HepG2 (cell line): Measurements from ENCODE around the gene RANBP3. TPM values are rescaled to one million over a fixed set of nuclear protein-coding genes. Genes with fewer than 3 reads are reported as not detected.

Experiments
- ATF5 ChIP-seq: sonication (generic); formaldehyde crosslinking; IDR thresholded peaks from 2 replicates; pipeline ENCODE4 v1.4.0; 2020; ENCODE audit warnings: mild to moderate bottlenecking, low read depth, missing genetic modification reagents
- CSRNP1 ChIP-seq: sonication (generic); formaldehyde crosslinking; IDR thresholded peaks from 2 replicates; pipeline ENCODE4 v1.8.1; 2023; ENCODE audit warnings: mild to moderate bottlenecking, missing genetic modification reagents
- HNRNPLL ChIP-seq: fragments of 200-400 bp; formaldehyde crosslinking; IDR thresholded peaks from 2 replicates; pipeline ENCODE4 v1.6.1; 2017; ENCODE audit warnings: mild to moderate bottlenecking, low read depth, low read length; ENCODE audit not compliant: poor library complexity, severe bottlenecking
- LRRFIP1 ChIP-seq: sonication (generic); formaldehyde crosslinking; conservative IDR thresholded peaks from 2 replicates; pipeline ENCODE4 v1.4.0; 2020; ENCODE audit warnings: missing genetic modification reagents
- ZBTB40 ChIP-seq, 2 experiments: fragments of 450-650 bp in 1 of 2; sonication (generic) in 1 of 2; formaldehyde crosslinking in 1 of 2; IDR thresholded peaks; 2 replicates each; pipeline versions ENCODE4 v1.6.1 to v1.8.0; 2016 to 2022; ENCODE audit warnings: antibody characterized with exemption in 1 of 2, mild to moderate bottlenecking in 1 of 2, missing genetic modification reagents in 1 of 2
- ZFAT ChIP-seq: sonication (generic); formaldehyde crosslinking; conservative IDR thresholded peaks from 2 replicates; pipeline ENCODE4 v1.8.1; 2023; ENCODE audit warnings: missing genetic modification reagents, inconsistent platforms
- ZMYM4 ChIP-seq: sonication (generic); formaldehyde crosslinking; IDR thresholded peaks from 2 replicates; pipeline ENCODE4 v1.8.1; 2023; ENCODE audit warnings: mild to moderate bottlenecking, missing genetic modification reagents
- ZNF687 ChIP-seq: sonication (generic); formaldehyde crosslinking; IDR thresholded peaks from 2 replicates; pipeline ENCODE4 v1.5.1; 2020; ENCODE audit warnings: mild to moderate bottlenecking, missing genetic modification reagents, moderate library complexity
- polyA plus RNA-seq, 8 experiments: library from polyadenylated mRNA; depleted of rRNA in 3 of 8; stranded (reverse) in 7 of 8; unstranded in 1 of 8; fragments of >200 nt; fragmentation: Illumina TruSeq in 4 of 8; extraction: Trizol in 4 of 8; gene quantifications; 2 replicates each; pipeline versions ENCODE4 v1.2.1 to v1.2.3, GENCODE V29; 2011 to 2016; ENCODE audit warnings: low read depth in 4 of 8, missing spikeins in 1 of 8, mixed read lengths in 1 of 8; ENCODE audit not compliant: insufficient read depth in 1 of 8
- total RNA-seq, 5 experiments: library from RNA; depleted of rRNA; stranded (reverse); fragments of >200 nt; fragmentation: Illumina TruSeq; extraction: Trizol; gene quantifications; 2 replicates each; pipeline ENCODE4 v1.2.3, GENCODE V29; 2016; ENCODE audit warnings: low read depth in 1 of 5

The RANBP3 gene
- total and polyA plus RNA-seq, 2 of the 13 experiments (the other 11 are each of a cell fraction or from before 2014, with no cell fraction given), result 39.5 to 149 TPM

- TF ChIP-seq ZBTB40 (IDR thresholded peaks at IDR 0.05), result no peak
- TF ChIP-seq ZBTB40 (CRISPR knock-in tag; IDR thresholded peaks at IDR 0.05), result peak; percentile 71
- peak; percentile 84 for TF ChIP-seq ZNF687 (CRISPR knock-in tag)
- TF ChIP-seq CSRNP1 (CRISPR knock-in tag), result peak; percentile 77
- no peak for TF ChIP-seq ATF5 (CRISPR knock-in tag)
- TF ChIP-seq ZFAT, result no peak
- TF ChIP-seq ZMYM4 (CRISPR knock-in tag), result 0 out of 2 replicates have a peak, but pooled peaks have one; percentile 37
- TF ChIP-seq LRRFIP1, result no peak
- peak; percentile 26 for TF ChIP-seq HNRNPLL
Observed at GRCh38 chr19:5908773-5909442, 69.0 kb downstream of the RANBP3 start (continued).
